ENCODE data around the gene UGT1A4.
"Not testable (repeated sequence)": the region's sequence is repeated elsewhere in the genome, so short reads cannot be mapped to it uniquely, and the experiment has no call there.

Gene UGT1A4

GRCh38 chr2:233746475-233747282 lies 28.1 kb downstream of the UGT1A4 start:
- H3K9me2 ChIP-seq (replicated peaks; ENCODE audit: low read depth, low read length): no peaks in the 10 kb centered on the region

GRCh38 chr2:233747283-233747544 lies 28.7 kb downstream of the UGT1A4 start:
- H4K20me1 ChIP-seq (ENCODE audit: insufficient read depth, low read length, poor library complexity, severe bottlenecking): no peaks in the 10 kb centered on the region
- no peaks in the 10 kb centered on the region for H3K27me3 ChIP-seq (ENCODE audit: insufficient read depth, low read length, poor library complexity, severe bottlenecking)
- H3K4me2 ChIP-seq (ENCODE audit: low read depth, low read length, poor library complexity, severe bottlenecking): no peak overlapping the region
- H3F3A ChIP-seq (ENCODE audit: low read depth): no peaks in the 10 kb centered on the region
- no peaks in the 10 kb centered on the region for H3K9me3 ChIP-seq (ENCODE audit: insufficient read depth, low read depth, low read length)
- no peaks in the 10 kb centered on the region for H3K9me2 ChIP-seq (replicated peaks; ENCODE audit: low read depth, low read length)
- H3K79me2 ChIP-seq (ENCODE audit: insufficient read depth, low read length): no peaks in the 10 kb centered on the region
- no peak overlapping the region for H3K9ac ChIP-seq (ENCODE audit: low read depth, low read length, poor library complexity, severe bottlenecking)
- no peak for TF ChIP-seq EZH2phosphoT487 (IDR thresholded peaks at IDR 0.05; ENCODE audit: borderline replicate concordance)
- no peak for TF ChIP-seq CTCF (conservative IDR thresholded peaks at IDR 0.05; ENCODE audit: low read length)
- H2AFZ ChIP-seq (ENCODE audit: low read length): no peak overlapping the region
- no peak overlapping the region for H3K4me3 ChIP-seq (ENCODE audit: low read length, poor library complexity, severe bottlenecking)
- no peaks in the 10 kb centered on the region for H3K4me1 ChIP-seq (ENCODE audit: insufficient read depth, low read length, poor library complexity, severe bottlenecking)
- no peaks in the 10 kb centered on the region for H3K36me3 ChIP-seq (ENCODE audit: insufficient read depth, low read length)

More at GRCh38 chr2:233746475-233747282, 28.1 kb downstream of the UGT1A4 start:
- Histone ChIP-seq H4K20me1 (ENCODE audit: insufficient read depth, low read length, poor library complexity, severe bottlenecking) (no peaks in the 10 kb centered on the region), H3K4me1 (ENCODE audit: insufficient read depth, low read length, poor library complexity, severe bottlenecking) (no peaks in the 10 kb centered on the region), H3K79me2 (ENCODE audit: insufficient read depth, low read length) (no peaks in the 10 kb centered on the region), H2AFZ (ENCODE audit: low read length) (no peak overlapping the region), H3K27me3 (ENCODE audit: insufficient read depth, low read length, poor library complexity, severe bottlenecking) (no peaks in the 10 kb centered on the region), H3K4me2 (ENCODE audit: low read depth, low read length, poor library complexity, severe bottlenecking) (no peak overlapping the region), H3K36me3 (ENCODE audit: insufficient read depth, low read length) (no peaks in the 10 kb centered on the region), H3K9ac (ENCODE audit: low read depth, low read length, poor library complexity, severe bottlenecking) (no peak overlapping the region), H3K9me3 (ENCODE audit: insufficient read depth, low read depth, low read length) (no peaks in the 10 kb centered on the region), H3F3A (ENCODE audit: low read depth) (no peaks in the 10 kb centered on the region), H3K4me3 (ENCODE audit: low read length, poor library complexity, severe bottlenecking) (no peak overlapping the region)
- TF ChIP-seq EZH2phosphoT487 (IDR thresholded peaks at IDR 0.05; ENCODE audit: borderline replicate concordance) (no peak), CTCF (conservative IDR thresholded peaks at IDR 0.05; ENCODE audit: low read length) (no peak)

DNA sequence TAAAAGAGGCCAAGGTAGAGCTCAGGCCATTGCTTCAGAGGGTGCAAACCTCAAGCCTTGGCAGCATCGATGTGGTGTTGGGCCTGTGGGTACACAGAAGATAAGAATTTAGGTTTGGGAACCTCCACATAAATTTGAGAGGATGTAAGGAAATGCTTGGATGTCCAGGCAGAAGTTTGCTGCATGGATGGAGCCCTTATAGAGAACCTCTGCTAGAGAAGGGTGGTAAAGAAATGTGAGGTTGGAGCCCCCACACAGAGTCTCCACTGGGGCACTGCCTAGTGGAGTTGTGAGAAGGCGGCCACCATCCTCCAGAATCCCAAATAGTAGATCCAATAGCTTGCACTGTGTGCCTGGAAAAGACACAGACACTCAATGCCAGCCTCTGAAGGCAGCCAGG lies 32.2 kb downstream of the UGT1A4 start:
- not testable (repeated sequence) for H3K4me2 ChIP-seq (ENCODE audit: low read depth, low read length, poor library complexity, severe bottlenecking); H3K9me3 ChIP-seq (ENCODE audit: insufficient read depth, low read depth, low read length); H3K9ac ChIP-seq (ENCODE audit: low read depth, low read length, poor library complexity, severe bottlenecking); H3K9me2 ChIP-seq (replicated peaks; ENCODE audit: low read depth, low read length); H2AFZ ChIP-seq (ENCODE audit: low read length); H3K4me1 ChIP-seq (ENCODE audit: insufficient read depth, low read length, poor library complexity, severe bottlenecking); H3K27me3 ChIP-seq (ENCODE audit: insufficient read depth, low read length, poor library complexity, severe bottlenecking); H4K20me1 ChIP-seq (ENCODE audit: insufficient read depth, low read length, poor library complexity, severe bottlenecking); H3F3A ChIP-seq (ENCODE audit: low read depth); H3K36me3 ChIP-seq (ENCODE audit: insufficient read depth, low read length); H3K4me3 ChIP-seq (ENCODE audit: low read length, poor library complexity, severe bottlenecking); H3K79me2 ChIP-seq (ENCODE audit: insufficient read depth, low read length)

- not testable (repeated sequence) for H3K4me3 ChIP-seq (ENCODE audit: low read length, poor library complexity, severe bottlenecking); H3K4me2 ChIP-seq (ENCODE audit: low read depth, low read length, poor library complexity, severe bottlenecking); H3K36me3 ChIP-seq (ENCODE audit: insufficient read depth, low read length); H3K27me3 ChIP-seq (ENCODE audit: insufficient read depth, low read length, poor library complexity, severe bottlenecking); H2AFZ ChIP-seq (ENCODE audit: low read length); H3K9me3 ChIP-seq (ENCODE audit: insufficient read depth, low read depth, low read length); H3K79me2 ChIP-seq (ENCODE audit: insufficient read depth, low read length); H3K9ac ChIP-seq (ENCODE audit: low read depth, low read length, poor library complexity, severe bottlenecking); H3K9me2 ChIP-seq (replicated peaks; ENCODE audit: low read depth, low read length); H3K4me1 ChIP-seq (ENCODE audit: insufficient read depth, low read length, poor library complexity, severe bottlenecking); H4K20me1 ChIP-seq (ENCODE audit: insufficient read depth, low read length, poor library complexity, severe bottlenecking); H3F3A ChIP-seq (ENCODE audit: low read depth)
Measured at GRCh38 chr2:233751212-233752009, 32.9 kb downstream of the UGT1A4 start.

Measured in Loucy (cell line).